Heart right ventricle (tissue), 16 donors: ENCODE results near the gene TMED10. TPM values are rescaled to one million over a fixed set of nuclear protein-coding genes. Genes with fewer than 3 reads are reported as not detected.

Experiments used
- ATAC-seq, 8 donors: fragments of 200-7000 bp; cut with Tn5 transposase; one replicate each; pipeline ENCODE4 v1.9.1; 2020; ENCODE audit warnings: mild to moderate bottlenecking in 8 of 8, moderate library complexity in 8 of 8, moderate number of reproducible peaks in 1 of 8
- DNase-seq, 2 donors: peaks; one replicate each; pipeline ENCODE4 v3.0.0-alpha.2; 2020
- H3K27ac ChIP-seq, 10 donors: fragments of 200-600 bp; sonication (generic) in 2 of 10; one replicate each; pipeline versions ENCODE4 v1.5.0 to v1.8.0; 2020 to 2022; ENCODE audit warnings: mild to moderate bottlenecking in 3 of 10
- H3K27me3 ChIP-seq, 7 donors: fragments of 200-600 bp; one replicate each; pipeline ENCODE4 v1.8.0; 2021 to 2022; ENCODE audit warnings: mild to moderate bottlenecking in 2 of 7
- H3K36me3 ChIP-seq, 9 donors: fragments of 200-600 bp; sonication (generic) in 1 of 9; one replicate each; pipeline versions ENCODE4 v1.5.0 to v1.8.0; 2020 to 2022; ENCODE audit warnings: mild to moderate bottlenecking in 2 of 9
- H3K4me1 ChIP-seq, 9 donors: fragments of 200-600 bp; sonication (generic) in 1 of 9; one replicate each; pipeline versions ENCODE4 v1.5.0 to v1.8.0; 2020 to 2022; ENCODE audit warnings: mild to moderate bottlenecking in 4 of 9
- H3K4me3 ChIP-seq, 10 donors: fragments of 200-600 bp; sonication (generic) in 2 of 10; one replicate each; pipeline versions ENCODE4 v1.5.0 to v1.8.0; 2020 to 2022; ENCODE audit warnings: mild to moderate bottlenecking in 7 of 10, moderate library complexity in 2 of 10
- H3K9me3 ChIP-seq, 11 donors: fragments of 200-600 bp in 10 of 11; sonication (generic) in 2 of 11; one replicate each; pipeline versions ENCODE4 v1.5.0 to v1.8.0; 2013 to 2022; ENCODE audit warnings: mild to moderate bottlenecking in 2 of 11, control low read depth in 1 of 11, moderate library complexity in 1 of 11
- WGBS, 2 donors: extraction: QIAGEN DNeasy Blood & Tissue Kit; methylation state at CpG; one replicate each; pipeline ENCODE4 v1.1.7; 2013; ENCODE audit warnings: inconsistent platforms in 1 of 2; 5-methylcytosine and 5-hydroxymethylcytosine counted together
- intact Hi-C, 10 donors: fragments of 100-400 bp; cut with DNase I; formaldehyde crosslinking; loops; one replicate each; pipeline versions ENCODE4 v1.11.1 to v1.14.2; 2022
- polyA plus RNA-seq, 2 donors: library from polyadenylated mRNA; stranded (reverse); fragments of 200-250 nt; gene quantifications; one replicate each; pipeline ENCODE4 v1.2.3, GENCODE V29; 2013
- total RNA-seq, 10 donors: library from RNA; stranded (reverse); fragmentation: NEBNext Ultra II Directional in 3 of 10; extraction: Animal tissue kit (Norgen Biotek cat#: 25700) in 3 of 10; gene quantifications; one replicate each; pipeline versions ENCODE4 v1.2.1 to v1.2.4, GENCODE V29; 2021 to 2023
- TF ChIP-seq, protein P1 (sequence below), 9 donors: fragments of 200-600 bp; sonication (generic) in 2 of 9; IDR thresholded peaks; one replicate each; pipeline versions ENCODE4 v1.5.0 to v1.8.0; 2021 to 2022; ENCODE audit warnings: antibody characterized with exemption in 9 of 9, mild to moderate bottlenecking in 5 of 9, moderate library complexity in 1 of 9
- donor health status: Arrhythmogenic right ventricular cardiomyopathy.
- donor health status: ischemic (EF 13 %, LVEDD 7.1; RV severe dilation, severe dysfunction).
- donor health status: healthy with polysubstance abuse.
- donor health status: DM: no; HTN: yes; CAD: no.
- donor health status: DM: no; HTN: no; CAD: no.
- donor health status: ischemic (EF 25% LVEDD 6.9; RV normal size, moderate dysfunction).
- donor health status: ischemic (EF 25% LVEDD 5.7; RV mildly dilated, moderate dysfunction).
- donor health status: healthy.
- donor health status: DM: yes; HTN: yes; CAD: no.
- donor health status: Ischemic cardiomyopathy.
- donor health status: ischemic (EF 35%, LVEDD 5.7; RV mildly dilated, moderate dysfunction).
- donor health status: nonischemic (EF 11% LVEDD 7.7; RV severe dilation, severe dysfunction).
- donor health status: DM: yes; HTN: yes; CAD: no.
- donor health status: PGD.
- donor health status: ischemic (EF 29% LVEDD 5.4; RV normal size, mild dysfunction).
- donor health status: nonischemic (EF 23%, LVEDD 6.1; RV moderate dilation, normal function).

Gene TMED10
- total and polyA plus RNA-seq, 12 donors, result 29.1 to 366 (median 275) TPM

DNA sequence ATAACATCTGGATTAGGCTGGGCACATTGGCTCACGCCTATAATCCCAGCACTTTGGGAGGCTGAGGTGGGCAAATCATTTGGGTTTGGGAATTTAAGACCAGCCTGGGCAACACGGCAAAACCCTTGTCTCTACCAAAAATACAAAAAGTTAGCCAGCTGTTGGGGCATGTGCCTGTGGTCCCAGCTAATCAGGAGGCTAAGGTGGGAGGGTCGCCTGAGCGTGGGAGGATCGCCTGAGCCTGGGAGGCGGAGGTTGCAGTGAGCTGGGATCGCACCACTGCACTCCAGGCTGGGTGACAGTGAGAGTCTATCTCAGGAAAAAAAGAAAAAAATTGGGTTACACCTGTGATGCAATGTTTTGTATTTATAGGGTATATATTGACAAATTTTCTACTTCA, 54.9 kb downstream of the TMED10 start:
- Histone ChIP-seq H3K27me3 (no peaks in the 10 kb centered on the region), H3K27ac (peak overlapping the region in 1 of 10 donors; percentile 72), H3K9me3 (no peaks in the 10 kb centered on the region), H3K4me3 (no peak overlapping the region), H3K4me1 (peaks cover 0 to 51% (median 26%) of the 10 kb centered on the region in 9 donors), H3K36me3 (peaks cover 0 to 62% (median 26%) of the 10 kb centered on the region in 9 donors)
- WGBS, 2 donors, result 93 to 94% methylated on average over 7 of the region's 7 CpGs
- ATAC-seq (no peak), DNase-seq (no peak)
- intact Hi-C loops, result loop anchor here in 1 of 10 donors (5.0 kb wide), 1 partner anchor 371 kb away; no protein-coding TSS in a partner anchor
- TF ChIP-seq, protein P1, sequence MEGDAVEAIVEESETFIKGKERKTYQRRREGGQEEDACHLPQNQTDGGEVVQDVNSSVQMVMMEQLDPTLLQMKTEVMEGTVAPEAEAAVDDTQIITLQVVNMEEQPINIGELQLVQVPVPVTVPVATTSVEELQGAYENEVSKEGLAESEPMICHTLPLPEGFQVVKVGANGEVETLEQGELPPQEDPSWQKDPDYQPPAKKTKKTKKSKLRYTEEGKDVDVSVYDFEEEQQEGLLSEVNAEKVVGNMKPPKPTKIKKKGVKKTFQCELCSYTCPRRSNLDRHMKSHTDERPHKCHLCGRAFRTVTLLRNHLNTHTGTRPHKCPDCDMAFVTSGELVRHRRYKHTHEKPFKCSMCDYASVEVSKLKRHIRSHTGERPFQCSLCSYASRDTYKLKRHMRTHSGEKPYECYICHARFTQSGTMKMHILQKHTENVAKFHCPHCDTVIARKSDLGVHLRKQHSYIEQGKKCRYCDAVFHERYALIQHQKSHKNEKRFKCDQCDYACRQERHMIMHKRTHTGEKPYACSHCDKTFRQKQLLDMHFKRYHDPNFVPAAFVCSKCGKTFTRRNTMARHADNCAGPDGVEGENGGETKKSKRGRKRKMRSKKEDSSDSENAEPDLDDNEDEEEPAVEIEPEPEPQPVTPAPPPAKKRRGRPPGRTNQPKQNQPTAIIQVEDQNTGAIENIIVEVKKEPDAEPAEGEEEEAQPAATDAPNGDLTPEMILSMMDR (IDR thresholded peaks at IDR 0.05), result no peak

DNA sequence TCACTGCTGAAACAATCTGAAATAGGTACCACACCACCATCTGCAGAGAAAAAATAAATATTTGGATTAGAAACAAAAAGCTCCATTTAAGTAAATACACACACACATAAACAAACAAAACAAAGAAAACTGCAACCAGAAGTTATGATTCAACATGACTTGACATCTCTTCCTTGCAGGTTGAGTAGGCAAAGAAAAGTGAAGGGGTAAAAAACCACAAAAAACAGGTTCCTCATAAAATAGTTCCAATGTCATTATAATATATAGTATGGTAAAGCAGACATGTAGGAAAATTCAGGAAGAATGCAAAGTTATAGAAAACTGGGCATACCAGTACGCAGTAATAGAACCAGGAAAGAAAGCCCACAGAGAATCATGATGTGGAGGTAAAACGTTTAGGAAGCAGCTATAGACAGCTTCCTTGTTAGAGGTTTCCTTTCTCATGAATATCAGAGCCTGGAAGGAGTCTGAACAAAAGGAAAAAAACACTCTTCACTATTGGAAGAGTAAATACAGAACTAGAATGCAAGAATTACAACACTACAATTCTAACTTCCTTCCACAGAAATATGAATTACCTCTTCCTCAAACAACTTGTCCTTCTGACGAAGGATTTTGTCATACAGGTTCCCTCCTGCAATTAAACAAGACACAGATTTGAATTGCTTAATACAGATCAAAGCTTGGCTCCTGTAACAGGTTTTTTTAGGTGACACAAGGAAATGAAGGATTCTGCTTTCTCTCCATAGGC, 55.7 kb downstream of the TMED10 start:
- WGBS, 2 donors, result 70 to 80% methylated on average over 3 of the region's 3 CpGs
- no peaks in the 10 kb centered on the region for H3K27me3 ChIP-seq
- ATAC-seq, result no peak
- peaks cover 0 to 44% (median 19%) of the 10 kb centered on the region in 9 donors for H3K4me1 ChIP-seq
- DNase-seq, result no peak
- TF ChIP-seq, protein P1 (IDR thresholded peaks at IDR 0.05), result no peak
- no peak overlapping the region for H3K4me3 ChIP-seq
- peaks cover 0 to 71% (median 34%) of the 10 kb centered on the region in 9 donors for H3K36me3 ChIP-seq
- H3K9me3 ChIP-seq, result no peaks in the 10 kb centered on the region
- intact Hi-C loops, result loop anchor here in 1 of 10 donors (5.0 kb wide), 1 partner anchor 372 kb away; no protein-coding TSS in a partner anchor
- peak overlapping the region in 1 of 10 donors; percentile 72 for H3K27ac ChIP-seq

DNA sequence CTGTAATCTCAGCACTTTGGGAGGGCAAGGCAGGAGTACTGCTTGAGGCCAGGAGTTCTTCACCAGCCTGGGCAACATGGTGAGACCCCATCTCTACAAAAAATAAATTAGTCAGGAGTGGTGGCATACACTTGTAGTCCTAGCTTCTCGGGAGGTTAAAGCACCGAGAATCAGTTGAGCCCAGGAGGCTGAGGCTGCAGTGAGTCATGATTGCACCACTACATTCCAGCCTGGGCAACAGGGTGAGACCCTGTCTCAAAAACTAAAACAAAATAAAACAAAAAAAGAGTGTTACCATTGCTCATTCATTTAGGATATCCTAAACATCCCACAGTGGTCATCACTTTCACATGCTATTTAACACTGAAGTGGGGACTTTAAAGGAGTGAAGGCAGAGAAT, 57.4 kb downstream of the TMED10 start:
- Histone ChIP-seq H3K9me3 (no peaks in the 10 kb centered on the region), H3K27me3 (no peaks in the 10 kb centered on the region), H3K4me3 (no peak overlapping the region), H3K36me3 (peaks cover 0 to 86% (median 51%) of the 10 kb centered on the region in 9 donors), H3K27ac (no peak overlapping the region), H3K4me1 (peaks cover 0 to 28% (median 4%) of the 10 kb centered on the region in 9 donors)
- ATAC-seq (no peak), DNase-seq (no peak)
- WGBS, 2 donors, result 96 to 97% methylated on average over 2 of the region's 2 CpGs
- TF ChIP-seq, protein P1 (IDR thresholded peaks at IDR 0.05), result no peak
- intact Hi-C loops, result no loop called here

DNA sequence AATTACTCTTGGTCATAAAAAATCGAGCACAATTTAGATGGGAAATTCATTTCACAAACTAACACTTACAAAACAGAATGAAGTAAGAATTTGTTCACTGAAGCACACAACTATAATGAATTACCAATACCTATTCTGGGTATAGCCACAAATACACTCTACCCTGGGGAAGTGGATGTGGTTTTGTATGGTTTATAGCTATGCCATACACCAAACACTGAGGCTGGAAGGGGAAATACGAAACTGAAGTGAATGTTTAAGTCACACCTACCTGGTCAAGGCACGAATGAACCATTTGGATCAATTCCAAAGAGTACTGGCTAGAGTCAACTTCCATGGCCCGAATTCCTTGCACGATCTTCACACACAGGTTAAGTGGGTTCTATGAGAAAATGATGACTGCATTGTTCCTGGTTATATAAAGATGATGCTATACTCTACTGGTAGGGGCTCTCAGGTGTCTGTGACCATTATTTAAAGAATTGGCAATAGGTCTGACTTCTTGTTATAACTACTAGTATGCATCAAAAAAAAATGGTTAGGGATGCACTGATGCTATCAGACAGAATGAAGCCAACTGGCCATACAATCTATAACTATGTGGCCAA, 62.4 kb downstream of the TMED10 start:
- H3K27ac ChIP-seq, result no peak overlapping the region
- TF ChIP-seq, protein P1 (IDR thresholded peaks at IDR 0.05), result no peak
- H3K4me3 ChIP-seq, result no peak overlapping the region
- peaks cover 0 to 100% (median 75%) of the 10 kb centered on the region in 9 donors for H3K36me3 ChIP-seq
- WGBS, 2 donors, result 86 to 87% methylated on average over 5 of the region's 5 CpGs
- no peaks in the 10 kb centered on the region for H3K27me3 ChIP-seq
- intact Hi-C loops, result no loop called here
- no peaks in the 10 kb centered on the region for H3K9me3 ChIP-seq
- DNase-seq (no peak), ATAC-seq (no peak)
- no peaks in the 10 kb centered on the region for H3K4me1 ChIP-seq
